ENCODE data around the gene TRIP12.
A peak's percentile ranks its signal among the peaks of the same experiment; 100 is the strongest.
"Not testable (repeated sequence)": the region's sequence is repeated elsewhere in the genome, so short reads cannot be mapped to it uniquely, and the experiment has no call there.

The TRIP12 gene

GRCh38 chr2:229921892-229922448 lies at the start of gene TRIP12:
Gene TRIP12, minus strand, starts transcription at chr2:229922009. Its CDS starts 41,930 bp downstream, at chr2:229880079.
- Mint-ChIP-seq H3K36me3 (peaks cover 8% of the 10 kb centered on the region), H3K27ac (peak within 1 kb of the TSS; percentile 94), H3K9me3 (no peaks in the 10 kb centered on the region), H3K4me1 (peaks cover 25% of the 10 kb centered on the region), H3K27me3 (no peaks in the 10 kb centered on the region), H3K4me3 (peak within 1 kb of the TSS; percentile 89)
- peak; percentile 76 for ATAC-seq (ENCODE audit: low read depth)
- peak; percentile 94 to 98 for DNase-seq (ENCODE audit: low spot score in 2 of 2)

GRCh38 chr2:229971298-229971790 lies 49.5 kb upstream of the TRIP12 start:
- H3K27me3 Mint-ChIP-seq = no peaks in the 10 kb centered on the region
- H3K4me3 Mint-ChIP-seq = no peak overlapping the region
- no peak for ATAC-seq (ENCODE audit: low read depth)
- DNase-seq (ENCODE audit: low spot score in 2 of 2) = no peak
- no peaks in the 10 kb centered on the region for H3K4me1 Mint-ChIP-seq
- no peaks in the 10 kb centered on the region for H3K9me3 Mint-ChIP-seq
- H3K27ac Mint-ChIP-seq = no peak overlapping the region
- no peaks in the 10 kb centered on the region for H3K36me3 Mint-ChIP-seq

- no peak for ATAC-seq (ENCODE audit: low read depth)
- Mint-ChIP-seq H3K27me3 (no peaks in the 10 kb centered on the region), H3K4me3 (no peak overlapping the region), H3K36me3 (no peaks in the 10 kb centered on the region), H3K27ac (no peak overlapping the region), H3K4me1 (no peaks in the 10 kb centered on the region), H3K9me3 (no peaks in the 10 kb centered on the region)
- DNase-seq (ENCODE audit: low spot score in 2 of 2) = no peak
Observed at GRCh38 chr2:229970406-229970805, 48.6 kb upstream of the TRIP12 start.

- Mint-ChIP-seq H3K36me3 (no peaks in the 10 kb centered on the region), H3K27me3 (no peaks in the 10 kb centered on the region)
Observed at GRCh38 chr2:229969921-229970320, 48.1 kb upstream of the TRIP12 start.

GRCh38 chr2:229963596-229963995 lies 41.8 kb upstream of the TRIP12 start:
- not testable (repeated sequence) for H3K4me1 Mint-ChIP-seq; H3K27me3 Mint-ChIP-seq; H3K27ac Mint-ChIP-seq; H3K9me3 Mint-ChIP-seq; H3K4me3 Mint-ChIP-seq; ATAC-seq (ENCODE audit: low read depth); H3K36me3 Mint-ChIP-seq; DNase-seq (ENCODE audit: low spot score in 2 of 2)

More at GRCh38 chr2:229969921-229970320, 48.1 kb upstream of the TRIP12 start:
- H3K27ac Mint-ChIP-seq = no peak overlapping the region
- H3K4me1 Mint-ChIP-seq = no peaks in the 10 kb centered on the region
- H3K4me3 Mint-ChIP-seq = no peak overlapping the region
- ATAC-seq (ENCODE audit: low read depth) (no peak), DNase-seq (ENCODE audit: low spot score in 2 of 2) (no peak)
- no peaks in the 10 kb centered on the region for H3K9me3 Mint-ChIP-seq

- Mint-ChIP-seq H3K27me3 (no peaks in the 10 kb centered on the region), H3K9me3 (no peaks in the 10 kb centered on the region), H3K4me3 (no peak overlapping the region), H3K4me1 (no peaks in the 10 kb centered on the region), H3K27ac (no peak overlapping the region), H3K36me3 (no peaks in the 10 kb centered on the region)
- ATAC-seq (ENCODE audit: low read depth) = no peak
- DNase-seq (ENCODE audit: low spot score in 2 of 2) = no peak
Observed at GRCh38 chr2:229956491-229956890, 34.7 kb upstream of the TRIP12 start.

GRCh38 chr2:229955663-229956062 lies 33.9 kb upstream of the TRIP12 start:
- DNase-seq (ENCODE audit: low spot score in 2 of 2) (no peak), ATAC-seq (ENCODE audit: low read depth) (no peak)
- no peak overlapping the region for H3K27ac Mint-ChIP-seq
- no peak overlapping the region for H3K4me3 Mint-ChIP-seq
- no peaks in the 10 kb centered on the region for H3K36me3 Mint-ChIP-seq
- H3K9me3 Mint-ChIP-seq = no peaks in the 10 kb centered on the region
- no peaks in the 10 kb centered on the region for H3K27me3 Mint-ChIP-seq
- H3K4me1 Mint-ChIP-seq = no peaks in the 10 kb centered on the region

- H3K4me1 Mint-ChIP-seq = no peaks in the 10 kb centered on the region
- no peaks in the 10 kb centered on the region for H3K27me3 Mint-ChIP-seq
- no peaks in the 10 kb centered on the region for H3K9me3 Mint-ChIP-seq
- H3K4me3 Mint-ChIP-seq = no peak overlapping the region
- DNase-seq (ENCODE audit: low spot score in 2 of 2) (no peak), ATAC-seq (ENCODE audit: low read depth) (no peak)
- H3K27ac Mint-ChIP-seq = no peak overlapping the region
- no peaks in the 10 kb centered on the region for H3K36me3 Mint-ChIP-seq
Observed at GRCh38 chr2:229952256-229952835, 30.5 kb upstream of the TRIP12 start.

GRCh38 chr2:229947544-229947943 lies 25.7 kb upstream of the TRIP12 start:
- H3K4me3 Mint-ChIP-seq = no peak overlapping the region
- H3K27me3 Mint-ChIP-seq = no peaks in the 10 kb centered on the region
- DNase-seq (ENCODE audit: low spot score in 2 of 2) (no peak), ATAC-seq (ENCODE audit: low read depth) (no peak)
- H3K9me3 Mint-ChIP-seq = no peaks in the 10 kb centered on the region
- H3K27ac Mint-ChIP-seq = no peak overlapping the region
- no peaks in the 10 kb centered on the region for H3K36me3 Mint-ChIP-seq
- no peaks in the 10 kb centered on the region for H3K4me1 Mint-ChIP-seq

- Mint-ChIP-seq H3K27me3 (no peaks in the 10 kb centered on the region), H3K4me3 (no peak overlapping the region), H3K4me1 (no peaks in the 10 kb centered on the region), H3K36me3 (no peaks in the 10 kb centered on the region), H3K9me3 (no peaks in the 10 kb centered on the region), H3K27ac (no peak overlapping the region)
- ATAC-seq (ENCODE audit: low read depth) (no peak), DNase-seq (ENCODE audit: low spot score in 2 of 2) (no peak)
Observed at GRCh38 chr2:229945975-229946374, 24.2 kb upstream of the TRIP12 start.

- Mint-ChIP-seq H3K27me3 (no peaks in the 10 kb centered on the region), H3K36me3 (no peaks in the 10 kb centered on the region), H3K4me1 (no peaks in the 10 kb centered on the region), H3K27ac (no peak overlapping the region), H3K9me3 (no peaks in the 10 kb centered on the region), H3K4me3 (no peak overlapping the region)
- ATAC-seq (ENCODE audit: low read depth) (no peak), DNase-seq (ENCODE audit: low spot score in 2 of 2) (no peak)
Observed at GRCh38 chr2:229943770-229944449, 22.1 kb upstream of the TRIP12 start.

GRCh38 chr2:229943171-229943570 lies 21.4 kb upstream of the TRIP12 start:
- ATAC-seq (ENCODE audit: low read depth) (no peak), DNase-seq (ENCODE audit: low spot score in 2 of 2) (no peak)
- Mint-ChIP-seq H3K4me3 (no peak overlapping the region), H3K36me3 (no peaks in the 10 kb centered on the region), H3K9me3 (no peaks in the 10 kb centered on the region), H3K4me1 (no peaks in the 10 kb centered on the region), H3K27ac (no peak overlapping the region), H3K27me3 (no peaks in the 10 kb centered on the region)

- no peak for DNase-seq (ENCODE audit: low spot score in 2 of 2)
Observed at GRCh38 chr2:229942671-229943070, 20.9 kb upstream of the TRIP12 start.

GRCh38 chr2:229937537-229937936 lies 15.7 kb upstream of the TRIP12 start:
- no peaks in the 10 kb centered on the region for H3K27me3 Mint-ChIP-seq
- peaks cover 2% of the 10 kb centered on the region for H3K4me1 Mint-ChIP-seq
- H3K9me3 Mint-ChIP-seq = peaks cover 2% of the 10 kb centered on the region
- ATAC-seq (ENCODE audit: low read depth) (no peak), DNase-seq (ENCODE audit: low spot score in 2 of 2) (no peak)
- H3K4me3 Mint-ChIP-seq = no peak overlapping the region
- H3K36me3 Mint-ChIP-seq = no peaks in the 10 kb centered on the region
- no peak overlapping the region for H3K27ac Mint-ChIP-seq

More at GRCh38 chr2:229942671-229943070, 20.9 kb upstream of the TRIP12 start:
- H3K4me1 Mint-ChIP-seq = no peaks in the 10 kb centered on the region
- H3K9me3 Mint-ChIP-seq = no peaks in the 10 kb centered on the region
- no peaks in the 10 kb centered on the region for H3K27me3 Mint-ChIP-seq
- no peak overlapping the region for H3K27ac Mint-ChIP-seq
- ATAC-seq (ENCODE audit: low read depth) = no peak
- no peak overlapping the region for H3K4me3 Mint-ChIP-seq
- no peaks in the 10 kb centered on the region for H3K36me3 Mint-ChIP-seq

Data from memory B cell (primary cell).